HepG2 (cell line): ENCODE data around the gene INTS6. TPM values are rescaled to one million over a fixed set of nuclear protein-coding genes. Genes with fewer than 3 reads are reported as not detected.

ENCODE experiments used
- ATAC-seq: fragments of 200-7000 bp; cut with Tn5 transposase; 3 replicates; pipeline ENCODE4 v1.9.1; 2020; ENCODE audit warnings: mild to moderate bottlenecking, moderate library complexity
- BruUV-seq: library from RNA; stranded (reverse); fragments of 400-500 nt; replicated peaks from 2 replicates; lab custom pipeline; 2021; lab: Mats Ljungman, UMichigan
- CTCF ChIA-PET: fragments of 300-600 bp; formaldehyde crosslinking; extraction: SDS; loops from one replicate; lab custom pipeline; 2021; ENCODE audit warnings: low total read pairs, inconsistent platforms, low intra/inter-chr PET ratio; lab: Yijun Ruan, JAX
- POLR2A ChIA-PET: fragments of 350-600 bp; sonication (Branson Sonifier 250); formaldehyde crosslinking; loops from one replicate; lab custom pipeline; 2020; ENCODE audit warnings: antibody characterized with exemption, inconsistent platforms; lab: Yijun Ruan, JAX
- DNase-seq: peaks from one replicate; pipeline ENCODE4 v3.0.0-alpha.2; 2015; ENCODE audit warnings: low spot score
- FAIRE-seq: peaks from 3 replicates; lab custom pipeline; 2011; peaks lifted over from hg19 to GRCh38; lab: Jason Lieb, UNC
- H2AFZ ChIP-seq: one replicate; pipeline ENCODE4 v1.6.1; 2011; ENCODE audit warnings: low read length, inconsistent platforms
- H3K27ac ChIP-seq: fragments of 300-600 bp; 3 replicates; pipeline ENCODE4 v1.8.0; 2011; ENCODE audit warnings: mixed run types, mild to moderate bottlenecking, mixed read lengths, low read length, inconsistent platforms; ENCODE audit not compliant: insufficient read depth; ENCODE audit errors: extremely low read length
- H3K27me3 ChIP-seq, 2 experiments: fragments of 200-600 bp in 1 of 2; 2 replicates in 1 of 2; 3 replicates in 1 of 2; pipeline versions ENCODE4 v1.6.0 to v1.8.0; 2011; ENCODE audit warnings: low read length in 2 of 2, mild to moderate bottlenecking in 2 of 2, moderate library complexity in 2 of 2, inconsistent platforms in 1 of 2; ENCODE audit not compliant: insufficient read depth in 2 of 2, control insufficient read depth in 1 of 2
- H3K36me3 ChIP-seq, 2 experiments: fragments of 200-600 bp in 1 of 2; replicated peaks in 1 of 2; 2 replicates in 1 of 2; 3 replicates in 1 of 2; pipeline versions ENCODE4 v1.5.1 to v1.8.0; 2011; ENCODE audit warnings: low read length in 2 of 2, inconsistent platforms in 1 of 2; ENCODE audit not compliant: insufficient read depth in 2 of 2, control insufficient read depth in 1 of 2
- H3K4me1 ChIP-seq: 2 replicates; pipeline ENCODE4 v1.5.1; 2012; ENCODE audit warnings: low read length, inconsistent platforms; ENCODE audit not compliant: insufficient read depth
- H3K4me2 ChIP-seq: 2 replicates; pipeline ENCODE4 v1.6.0; 2011; ENCODE audit warnings: low read depth, low read length, inconsistent platforms
- H3K4me3 ChIP-seq, 3 experiments: fragments of 200-600 bp in 1 of 3; sonication (generic), shearing (Covaris generic) in 1 of 3; replicated peaks in 1 of 3; 2 replicates each; pipeline ENCODE4 v1.5.1; 2011 to 2016; ENCODE audit warnings: low read length in 3 of 3, inconsistent platforms in 2 of 3, low read depth in 2 of 3, mild to moderate bottlenecking in 2 of 3, control low read depth in 1 of 3, mixed read lengths in 1 of 3; ENCODE audit not compliant: insufficient read depth in 1 of 3
- H3K79me2 ChIP-seq: one replicate; pipeline ENCODE4 v1.6.1; 2011; ENCODE audit warnings: low read length, inconsistent platforms; ENCODE audit not compliant: insufficient read depth
- H3K9ac ChIP-seq: 2 replicates; pipeline ENCODE4 v1.6.0; 2011; ENCODE audit warnings: mild to moderate bottlenecking, low read depth, low read length, inconsistent platforms; ENCODE audit not compliant: insufficient read depth
- H3K9me3 ChIP-seq: 2 replicates; pipeline ENCODE4 v1.5.1; 2012; ENCODE audit warnings: mild to moderate bottlenecking, low read length
- H4K20me1 ChIP-seq: 2 replicates; pipeline ENCODE4 v1.6.0; 2011; ENCODE audit warnings: inconsistent platforms, mild to moderate bottlenecking, low read length, moderate library complexity; ENCODE audit not compliant: insufficient read depth
- ATF1 ChIP-seq: IDR thresholded peaks from 2 replicates; pipeline ENCODE4 v1.6.1; 2016; ENCODE audit warnings: mild to moderate bottlenecking, control low read depth
- CEBPG ChIP-seq: IDR thresholded peaks from 2 replicates; pipeline ENCODE4 v1.6.1; 2016
- CREB3 ChIP-seq: sonication (generic); formaldehyde crosslinking; IDR thresholded peaks from 2 replicates; pipeline ENCODE4 v1.5.0; 2020; ENCODE audit warnings: missing genetic modification reagents
- ERF ChIP-seq: IDR thresholded peaks from 2 replicates; pipeline ENCODE4 v1.6.1; 2018; ENCODE audit warnings: missing biosample characterization, missing genetic modification reagents
- MIER2 ChIP-seq: IDR thresholded peaks from 2 replicates; pipeline ENCODE4 v1.6.1; 2016; ENCODE audit warnings: missing biosample characterization, missing genetic modification reagents
- TCF7 ChIP-seq: sonication (generic); IDR thresholded peaks from 2 replicates; pipeline ENCODE4 v1.6.1; 2016; ENCODE audit warnings: antibody characterized with exemption, low read depth
- WGBS: methylation state at CpG from one replicate; pipeline ENCODE4 v1.1.6; 2017; ENCODE audit warnings: low lambda C conversion rate; 5-methylcytosine and 5-hydroxymethylcytosine counted together
- in situ Hi-C: cut with HindIII; loops from 2 replicates; pipeline ENCODE4 v1.10.0; 2017; ENCODE audit warnings: low pct_unique_long_range_greater_than_20kb; ENCODE audit not compliant: extremely low pct_ligation_motif_present
- intact Hi-C: fragments of 100-400 bp; cut with micrococcal nuclease; formaldehyde crosslinking; loops from one replicate; pipeline ENCODE4 v1.10.0; 2022; ENCODE audit not compliant: unreplicated experiment
- polyA plus RNA-seq, 8 experiments: library from polyadenylated mRNA; depleted of rRNA in 3 of 8; stranded (reverse) in 7 of 8; unstranded in 1 of 8; fragments of >200 nt; fragmentation: Illumina TruSeq in 4 of 8; extraction: Trizol in 4 of 8; gene quantifications; 2 replicates each; pipeline versions ENCODE4 v1.2.1 to v1.2.3, GENCODE V29; 2011 to 2016; ENCODE audit warnings: low read depth in 4 of 8, missing spikeins in 1 of 8, mixed read lengths in 1 of 8; ENCODE audit not compliant: insufficient read depth in 1 of 8
- total RNA-seq, 5 experiments: library from RNA; depleted of rRNA; stranded (reverse); fragments of >200 nt; fragmentation: Illumina TruSeq; extraction: Trizol; gene quantifications; 2 replicates each; pipeline ENCODE4 v1.2.3, GENCODE V29; 2016; ENCODE audit warnings: low read depth in 1 of 5
- TF ChIP-seq, protein P1 (sequence below): sonication (generic); formaldehyde crosslinking; IDR thresholded peaks from 2 replicates; pipeline ENCODE4 v1.4.0; 2020; ENCODE audit warnings: missing genetic modification reagents, mild to moderate bottlenecking, borderline replicate concordance
- TF ChIP-seq, protein P2 (sequence below), 2 experiments: sonication (generic) in 1 of 2; formaldehyde crosslinking in 1 of 2; IDR thresholded peaks; 2 replicates each; pipeline versions ENCODE4 v1.4.0 to v1.6.1; 2016 to 2020; ENCODE audit warnings: borderline replicate concordance in 1 of 2, low read depth in 1 of 2, mild to moderate bottlenecking in 1 of 2, missing genetic modification reagents in 1 of 2

INTS6 gene
- total and polyA plus RNA-seq, 2 of the 13 experiments (the other 11 are each of a cell fraction or from before 2014, with no cell fraction given), result 27.9 to 38.4 TPM

GRCh38 chr13:51360489-51360888 lies 92.3 kb downstream of the INTS6 start:
- Histone ChIP-seq H3K27ac (no peak overlapping the region), H3K9me3 (no peaks in the 10 kb centered on the region), H3K9ac (no peak overlapping the region), H3K36me3 (peaks cover 3 to 5% of the 10 kb centered on the region in 2 experiments; a peak in 4 of 5 replicates), H3K4me3 (no peak overlapping the region), H4K20me1 (no peaks in the 10 kb centered on the region), H3K4me1 (peaks cover 19% of the 10 kb centered on the region), H2AFZ (no peak overlapping the region), H3K4me2 (no peak overlapping the region), H3K79me2 (no peaks in the 10 kb centered on the region), H3K27me3 (no peaks in the 10 kb centered on the region)
- no peak for ATAC-seq
- POLR2A ChIA-PET, result interaction anchor here (1.3 kb wide), 1 partner anchor 93 kb away, joined by 3 read pairs; the partner anchor contains the start of gene INTS6
- BruUV-seq, result no TSS peak
- TF ChIP-seq, protein P1, sequence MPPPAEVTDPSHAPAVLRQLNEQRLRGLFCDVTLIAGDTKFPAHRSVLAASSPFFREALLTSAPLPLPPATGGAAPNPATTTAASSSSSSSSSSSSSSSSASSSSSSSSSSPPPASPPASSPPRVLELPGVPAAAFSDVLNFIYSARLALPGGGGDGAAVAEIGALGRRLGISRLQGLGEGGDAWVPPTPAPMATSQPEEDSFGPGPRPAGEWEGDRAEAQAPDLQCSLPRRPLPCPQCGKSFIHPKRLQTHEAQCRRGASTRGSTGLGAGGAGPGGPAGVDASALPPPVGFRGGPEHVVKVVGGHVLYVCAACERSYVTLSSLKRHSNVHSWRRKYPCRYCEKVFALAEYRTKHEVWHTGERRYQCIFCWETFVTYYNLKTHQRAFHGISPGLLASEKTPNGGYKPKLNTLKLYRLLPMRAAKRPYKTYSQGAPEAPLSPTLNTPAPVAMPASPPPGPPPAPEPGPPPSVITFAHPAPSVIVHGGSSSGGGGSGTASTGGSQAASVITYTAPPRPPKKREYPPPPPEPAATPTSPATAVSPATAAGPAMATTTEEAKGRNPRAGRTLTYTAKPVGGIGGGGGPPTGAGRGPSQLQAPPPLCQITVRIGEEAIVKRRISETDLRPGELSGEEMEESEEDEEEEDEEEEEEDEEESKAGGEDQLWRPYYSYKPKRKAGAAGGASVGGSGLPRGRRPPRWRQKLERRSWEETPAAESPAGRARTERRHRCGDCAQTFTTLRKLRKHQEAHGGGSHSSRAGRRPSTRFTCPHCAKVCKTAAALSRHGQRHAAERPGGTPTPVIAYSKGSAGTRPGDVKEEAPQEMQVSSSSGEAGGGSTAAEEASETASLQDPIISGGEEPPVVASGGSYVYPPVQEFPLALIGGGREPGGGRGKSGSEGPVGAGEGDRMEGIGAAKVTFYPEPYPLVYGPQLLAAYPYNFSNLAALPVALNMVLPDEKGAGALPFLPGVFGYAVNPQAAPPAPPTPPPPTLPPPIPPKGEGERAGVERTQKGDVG (CRISPR knock-in tag), result no peak
- TF ChIP-seq CEBPG (CRISPR knock-in tag) (0 out of 2 replicates have a peak, but pooled peaks have one; percentile 8), CREB3 (CRISPR knock-in tag) (no peak), TCF7 (0 out of 2 replicates have a peak, but pooled peaks have one; percentile 12), MIER2 (CRISPR knock-in tag) (no peak), ERF (CRISPR knock-in tag) (no peak), ATF1 (CRISPR knock-in tag) (no peak)
- TF ChIP-seq, protein P2, sequence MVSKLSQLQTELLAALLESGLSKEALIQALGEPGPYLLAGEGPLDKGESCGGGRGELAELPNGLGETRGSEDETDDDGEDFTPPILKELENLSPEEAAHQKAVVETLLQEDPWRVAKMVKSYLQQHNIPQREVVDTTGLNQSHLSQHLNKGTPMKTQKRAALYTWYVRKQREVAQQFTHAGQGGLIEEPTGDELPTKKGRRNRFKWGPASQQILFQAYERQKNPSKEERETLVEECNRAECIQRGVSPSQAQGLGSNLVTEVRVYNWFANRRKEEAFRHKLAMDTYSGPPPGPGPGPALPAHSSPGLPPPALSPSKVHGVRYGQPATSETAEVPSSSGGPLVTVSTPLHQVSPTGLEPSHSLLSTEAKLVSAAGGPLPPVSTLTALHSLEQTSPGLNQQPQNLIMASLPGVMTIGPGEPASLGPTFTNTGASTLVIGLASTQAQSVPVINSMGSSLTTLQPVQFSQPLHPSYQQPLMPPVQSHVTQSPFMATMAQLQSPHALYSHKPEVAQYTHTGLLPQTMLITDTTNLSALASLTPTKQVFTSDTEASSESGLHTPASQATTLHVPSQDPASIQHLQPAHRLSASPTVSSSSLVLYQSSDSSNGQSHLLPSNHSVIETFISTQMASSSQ (IDR thresholded peaks at IDR 0.05; ENCODE audit: low read depth), result peak; percentile 55; the same call in 1 of the 2 replicates
- TF ChIP-seq, protein P2 (CRISPR knock-in tag; IDR thresholded peaks at IDR 0.05; ENCODE audit: borderline replicate concordance), result no peak
- FAIRE-seq, result no peak
- CTCF ChIA-PET, result no interaction called here
- DNase-seq, result no peak
- intact Hi-C loops, result no loop called here
- in situ Hi-C loops, result no loop called here
- WGBS, result 93% methylated on average over 1 of the region's 1 CpG
